PC-9 (cell line): Measurements from ENCODE around the gene ZDHHC8. TPM values are rescaled to one million over a fixed set of nuclear protein-coding genes. Genes with fewer than 3 reads are reported as not detected.

ENCODE experiments used
- BruUV-seq: library from RNA; stranded (reverse); fragments of 400-500 nt; replicated peaks from 2 replicates; lab custom pipeline; 2021; lab: Mats Ljungman, UMichigan
- CTCF ChIA-PET: fragments of 300-600 bp; sonication (Branson Sonifier 250); formaldehyde crosslinking; loops from one replicate; lab custom pipeline; 2022; ENCODE audit warnings: antibody characterized with exemption; lab: Charles Lee
- POLR2A ChIA-PET: fragments of 300-600 bp; sonication (Branson Sonifier 250); formaldehyde crosslinking; loops from one replicate; lab custom pipeline; 2022; ENCODE audit warnings: antibody characterized with exemption; ENCODE audit not compliant: unreplicated experiment; lab: Charles Lee
- DNase-seq, 2 experiments: peaks; one replicate each; pipeline versions ENCODE4 v3.0.0 to v3.0.0-alpha.2; 2015 to 2022; ENCODE audit warnings: mixed read lengths in 1 of 2
- H2AFZ ChIP-seq: fragments of 200-600 bp; sonication (generic); 2 replicates; pipeline ENCODE4 v1.8.1; 2017; ENCODE audit warnings: antibody characterized with exemption
- H3F3A ChIP-seq: fragments of 200-600 bp; sonication (generic); 2 replicates; pipeline ENCODE4 v1.8.1; 2017; ENCODE audit warnings: antibody characterized with exemption, mild to moderate bottlenecking, low read depth; ENCODE audit not compliant: insufficient read depth
- H3K27ac ChIP-seq: fragments of 200-600 bp; sonication (generic); 2 replicates; pipeline ENCODE4 v1.6.1; 2016; ENCODE audit warnings: mixed run types
- H3K27me3 ChIP-seq: fragments of 200-600 bp; sonication (generic); 2 replicates; pipeline ENCODE4 v1.6.1; 2016; ENCODE audit warnings: low read depth, mixed run types; ENCODE audit not compliant: insufficient read depth
- H3K36me3 ChIP-seq: fragments of 200-600 bp; sonication (generic); 2 replicates; pipeline ENCODE4 v1.6.1; 2016; ENCODE audit warnings: low read depth, mixed run types
- H3K4me1 ChIP-seq: fragments of 200-600 bp; sonication (generic); replicated peaks from 2 replicates; pipeline ENCODE4 v1.6.1; 2016; ENCODE audit warnings: mixed run types; ENCODE audit not compliant: insufficient read depth
- H3K4me2 ChIP-seq: fragments of 200-600 bp; sonication (generic); 2 replicates; pipeline ENCODE4 v1.6.1; 2017; ENCODE audit warnings: mixed run types
- H3K4me3 ChIP-seq: fragments of 200-600 bp; sonication (generic); 2 replicates; pipeline ENCODE4 v1.6.1; 2016; ENCODE audit warnings: mixed run types
- H3K79me2 ChIP-seq: fragments of 200-600 bp; sonication (generic); 2 replicates; pipeline ENCODE4 v1.6.1; 2017; ENCODE audit warnings: low read depth, mixed run types
- H3K9me2 ChIP-seq: fragments of 200-600 bp; sonication (generic); 2 replicates; pipeline ENCODE4 v1.8.1; 2017; ENCODE audit warnings: mild to moderate bottlenecking; ENCODE audit not compliant: insufficient read depth
- H3K9me3 ChIP-seq: fragments of 200-600 bp; sonication (generic); 2 replicates; pipeline ENCODE4 v1.8.1; 2016; ENCODE audit warnings: low read depth; ENCODE audit not compliant: insufficient read depth
- H4K20me1 ChIP-seq: fragments of 200-600 bp; sonication (generic); 2 replicates; pipeline ENCODE4 v1.8.1; 2017; ENCODE audit not compliant: insufficient read depth
- EZH2 ChIP-seq: fragments of 200-600 bp; sonication (generic); IDR thresholded peaks from 2 replicates; pipeline ENCODE4 v1.8.0; 2017; ENCODE audit warnings: antibody characterized with exemption, low read depth
- intact Hi-C: fragments of 100-400 bp; cut with micrococcal nuclease; formaldehyde crosslinking; loops from one replicate; pipeline ENCODE4 v1.10.0; 2022; ENCODE audit not compliant: unreplicated experiment
- total RNA-seq: library from RNA; stranded (reverse); gene quantifications from 2 replicates; pipeline ENCODE4 v1.2.3, GENCODE V29; 2021
- TF ChIP-seq, protein P1 (sequence below): fragments of 200-600 bp; sonication (generic); conservative IDR thresholded peaks from 2 replicates; pipeline ENCODE4 v1.6.1; 2017; ENCODE audit warnings: mixed run types, antibody characterized with exemption, mild to moderate bottlenecking, moderate library complexity

Gene ZDHHC8
- total RNA-seq, 1 experiment from 2014 or later, result 34.4 TPM

DNA sequence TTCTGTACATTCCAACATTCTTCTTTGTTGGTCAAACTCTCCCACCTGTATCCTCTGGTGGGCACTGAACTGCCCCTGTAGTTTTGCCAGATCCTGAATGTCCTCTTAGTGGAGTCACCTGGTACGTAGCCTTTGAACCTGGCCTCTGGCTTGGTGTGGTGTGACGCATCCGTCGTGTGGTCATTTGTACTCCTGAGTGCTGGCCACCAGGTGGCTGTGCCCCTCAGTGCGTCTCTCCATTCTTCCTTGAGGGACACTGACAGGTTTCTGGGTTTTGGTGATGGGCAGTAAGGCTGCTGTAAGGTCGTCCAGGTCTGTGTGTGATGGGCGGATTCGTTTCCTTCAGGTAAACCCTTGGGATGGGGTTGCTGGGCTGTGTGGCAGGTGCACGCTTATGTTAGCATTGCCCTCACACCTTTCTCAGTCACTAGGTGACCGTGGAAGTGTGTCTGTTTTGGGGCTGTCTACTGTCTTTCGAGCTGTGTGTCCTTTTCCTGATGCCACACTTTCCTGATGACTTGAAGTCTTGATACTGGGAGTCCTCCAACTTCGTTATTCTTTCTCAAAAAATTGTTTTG is 29.3 kb upstream of the ZDHHC8 start:
- Histone ChIP-seq H3K9me2 (no peaks in the 10 kb centered on the region), H3F3A (no peaks in the 10 kb centered on the region), H2AFZ (no peak overlapping the region), H4K20me1 (no peaks in the 10 kb centered on the region), H3K36me3 (no peaks in the 10 kb centered on the region), H3K27ac (no peak overlapping the region), H3K9me3 (no peaks in the 10 kb centered on the region), H3K79me2 (no peaks in the 10 kb centered on the region), H3K4me1 (no peaks in the 10 kb centered on the region), H3K4me3 (no peak overlapping the region), H3K4me2 (no peak overlapping the region), H3K27me3 (no peaks in the 10 kb centered on the region)
- POLR2A ChIA-PET, result no interaction called here
- no peak for DNase-seq
- BruUV-seq, result no TSS peak
- CTCF ChIA-PET, result no interaction called here
- TF ChIP-seq EZH2, result no peak
- TF ChIP-seq, protein P1, sequence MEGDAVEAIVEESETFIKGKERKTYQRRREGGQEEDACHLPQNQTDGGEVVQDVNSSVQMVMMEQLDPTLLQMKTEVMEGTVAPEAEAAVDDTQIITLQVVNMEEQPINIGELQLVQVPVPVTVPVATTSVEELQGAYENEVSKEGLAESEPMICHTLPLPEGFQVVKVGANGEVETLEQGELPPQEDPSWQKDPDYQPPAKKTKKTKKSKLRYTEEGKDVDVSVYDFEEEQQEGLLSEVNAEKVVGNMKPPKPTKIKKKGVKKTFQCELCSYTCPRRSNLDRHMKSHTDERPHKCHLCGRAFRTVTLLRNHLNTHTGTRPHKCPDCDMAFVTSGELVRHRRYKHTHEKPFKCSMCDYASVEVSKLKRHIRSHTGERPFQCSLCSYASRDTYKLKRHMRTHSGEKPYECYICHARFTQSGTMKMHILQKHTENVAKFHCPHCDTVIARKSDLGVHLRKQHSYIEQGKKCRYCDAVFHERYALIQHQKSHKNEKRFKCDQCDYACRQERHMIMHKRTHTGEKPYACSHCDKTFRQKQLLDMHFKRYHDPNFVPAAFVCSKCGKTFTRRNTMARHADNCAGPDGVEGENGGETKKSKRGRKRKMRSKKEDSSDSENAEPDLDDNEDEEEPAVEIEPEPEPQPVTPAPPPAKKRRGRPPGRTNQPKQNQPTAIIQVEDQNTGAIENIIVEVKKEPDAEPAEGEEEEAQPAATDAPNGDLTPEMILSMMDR, result no peak
- intact Hi-C loops, result no loop called here

DNA sequence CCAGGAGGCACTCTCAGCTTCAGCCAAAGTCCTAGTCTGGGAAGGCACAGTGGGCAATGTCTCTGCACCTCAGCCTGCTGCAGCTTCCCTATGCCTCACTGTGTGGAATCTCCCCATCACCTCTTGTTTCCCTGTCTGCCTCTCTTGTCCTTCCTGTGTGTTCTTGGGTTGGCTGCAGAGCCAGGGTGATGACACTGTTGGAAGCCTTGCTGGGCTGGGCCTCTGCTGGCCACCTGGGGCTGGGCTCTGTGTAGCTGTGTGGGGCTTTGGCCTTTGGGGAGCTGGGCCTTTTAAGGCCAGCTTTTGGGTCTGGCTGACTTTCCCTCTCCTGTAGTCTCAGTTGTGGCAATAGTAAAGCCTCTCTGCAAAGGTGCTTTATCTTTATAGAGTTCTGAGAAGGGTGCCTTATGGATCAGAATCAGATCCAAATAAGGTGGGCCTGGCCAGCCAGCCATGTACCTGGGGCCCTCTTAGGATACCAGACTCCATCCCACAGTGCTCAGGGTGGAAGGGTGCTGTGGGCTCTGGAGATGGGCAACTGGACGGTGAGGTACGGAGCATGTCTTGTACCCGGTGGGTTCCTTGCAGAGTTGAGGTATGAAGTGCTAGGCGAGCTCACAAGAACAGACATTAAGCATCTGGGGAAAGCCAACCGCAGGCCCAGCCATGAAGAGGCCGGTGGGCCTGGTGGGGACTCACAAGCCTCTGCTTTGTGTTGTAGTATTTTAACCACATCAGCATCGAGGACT is 26.0 kb upstream of the ZDHHC8 start:
- ChIA-PET CTCF (no interaction called here), POLR2A (no interaction called here)
- H4K20me1 ChIP-seq, result no peaks in the 10 kb centered on the region
- no TSS peak for BruUV-seq
- no peaks in the 10 kb centered on the region for H3K27me3 ChIP-seq
- no peaks in the 10 kb centered on the region for H3K9me2 ChIP-seq
- no peak overlapping the region for H3K4me3 ChIP-seq
- no peak overlapping the region for H3K4me2 ChIP-seq
- H3K27ac ChIP-seq, result no peak overlapping the region
- no peaks in the 10 kb centered on the region for H3K36me3 ChIP-seq
- intact Hi-C loops, result no loop called here
- no peak for TF ChIP-seq EZH2
- TF ChIP-seq, protein P1, result no peak
- H3K9me3 ChIP-seq, result no peaks in the 10 kb centered on the region
- H3K79me2 ChIP-seq, result no peaks in the 10 kb centered on the region
- H3F3A ChIP-seq, result peaks cover 8% of the 10 kb centered on the region; the same call in 1 of the 2 replicates
- H3K4me1 ChIP-seq, result no peaks in the 10 kb centered on the region
- no peak overlapping the region for H2AFZ ChIP-seq
- DNase-seq, result no peak

DNA sequence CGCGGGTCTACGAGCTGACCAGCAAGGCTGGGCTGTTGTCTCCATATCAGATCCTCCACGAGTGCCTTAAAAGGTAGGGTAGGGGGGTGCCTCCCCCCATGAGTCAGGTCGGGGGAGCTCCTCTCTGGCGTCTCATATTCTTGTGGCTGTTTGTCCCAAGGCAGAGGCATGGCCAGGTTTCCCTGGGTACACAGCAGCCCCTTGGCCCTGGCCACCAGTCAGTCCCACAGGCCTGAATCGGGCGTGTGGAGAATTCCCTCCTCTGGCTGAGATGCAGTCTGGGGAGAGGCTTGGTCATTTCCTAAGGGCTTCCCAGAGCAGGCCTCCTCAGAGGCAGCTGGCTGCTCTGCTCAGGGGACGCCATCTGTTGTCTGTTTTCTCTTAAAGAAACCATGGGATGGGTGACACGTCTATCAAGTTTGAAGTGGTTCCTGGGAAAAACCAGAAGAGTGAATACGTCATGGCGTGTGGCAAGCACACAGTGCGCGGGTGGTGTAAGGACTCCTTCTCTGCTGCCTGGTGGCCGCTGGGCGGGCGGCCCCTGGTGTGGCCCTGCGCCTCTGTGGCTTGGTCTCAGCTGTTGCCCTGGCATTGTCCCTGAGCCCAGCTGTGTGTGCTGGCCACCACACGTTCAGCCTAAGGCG is 25.3 kb upstream of the ZDHHC8 start:
- no peak overlapping the region for H3K27ac ChIP-seq
- DNase-seq, result no peak
- no peak overlapping the region for H3K4me3 ChIP-seq
- H4K20me1 ChIP-seq, result no peaks in the 10 kb centered on the region
- no peaks in the 10 kb centered on the region for H3K36me3 ChIP-seq
- no peaks in the 10 kb centered on the region for H3K79me2 ChIP-seq
- ChIA-PET CTCF (no interaction called here), POLR2A (no interaction called here)
- H3K27me3 ChIP-seq, result no peaks in the 10 kb centered on the region
- no peaks in the 10 kb centered on the region for H3K4me1 ChIP-seq
- no TSS peak for BruUV-seq
- H3F3A ChIP-seq, result peaks cover 15% of the 10 kb centered on the region; the same call in 1 of the 2 replicates
- intact Hi-C loops, result no loop called here
- no peak for TF ChIP-seq EZH2
- TF ChIP-seq, protein P1, result no peak
- no peak overlapping the region for H3K4me2 ChIP-seq
- no peaks in the 10 kb centered on the region for H3K9me3 ChIP-seq
- H2AFZ ChIP-seq, result no peak overlapping the region
- H3K9me2 ChIP-seq, result no peaks in the 10 kb centered on the region
